Epithelial cell of proximal tubule (primary cell): Measurements from ENCODE around the gene RAB22A. TPM values are rescaled to one million over a fixed set of nuclear protein-coding genes. Genes with fewer than 3 reads are reported as not detected.

Experiments
- DNase-seq: peaks from one replicate; pipeline ENCODE4 v3.0.0-alpha.2; 2011; ENCODE audit warnings: low read depth
- H3K4me3 ChIP-seq: 2 replicates; pipeline ENCODE4 v1.5.1; 2011; ENCODE audit warnings: low read depth, mild to moderate bottlenecking, low read length
- CTCF ChIP-seq: conservative IDR thresholded peaks from 2 replicates; pipeline ENCODE4 v1.5.1; 2012; ENCODE audit warnings: low read depth, mild to moderate bottlenecking, low read length
- total RNA-seq: library from RNA; depleted of rRNA; stranded (reverse); fragments of >200 nt; gene quantifications from 2 replicates; pipeline ENCODE4 v1.2.3, GENCODE V29; 2015

RAB22A gene
- total RNA-seq, 1 donor from 2014 or later = 10.6 TPM

- no peak for TF ChIP-seq CTCF
- no peak overlapping the region for H3K4me3 ChIP-seq
- DNase-seq = no peak
Observed at GRCh38 chr20:58398254-58398653, 88.7 kb downstream of the RAB22A start.

- H3K4me3 ChIP-seq = no peak overlapping the region
- TF ChIP-seq CTCF = no peak
- no peak for DNase-seq
Observed at GRCh38 chr20:58399926-58400325, 90.4 kb downstream of the RAB22A start.

- no peak for TF ChIP-seq CTCF
- no peak for DNase-seq
Observed at GRCh38 chr20:58401162-58401561, 91.6 kb downstream of the RAB22A start.

GRCh38 chr20:58402305-58402704 is 92.8 kb downstream of the RAB22A start:
- TF ChIP-seq CTCF = no peak
- H3K4me3 ChIP-seq = no peak overlapping the region
- DNase-seq = no peak

More at GRCh38 chr20:58401162-58401561, 91.6 kb downstream of the RAB22A start:
- no peak overlapping the region for H3K4me3 ChIP-seq

GRCh38 chr20:58402827-58403226 is 93.3 kb downstream of the RAB22A start:
- H3K4me3 ChIP-seq = no peak overlapping the region
- no peak for TF ChIP-seq CTCF
- DNase-seq = no peak

- no peak for DNase-seq
- no peak for TF ChIP-seq CTCF
- no peak overlapping the region for H3K4me3 ChIP-seq
Observed at GRCh38 chr20:58403272-58403671, 93.8 kb downstream of the RAB22A start.

GRCh38 chr20:58405504-58406291 is 96.2 kb downstream of the RAB22A start:
- no peak overlapping the region for H3K4me3 ChIP-seq
- TF ChIP-seq CTCF = no peak
- DNase-seq = no peak
